A549 (cell line): Measurements from ENCODE around the gene RGL4.

Experiments used
- CTCF ChIP-seq: fragments of >200 bp; sonication (Bioruptor Twin); formaldehyde crosslinking; IDR thresholded peaks from 3 replicates; pipeline ENCODE4 v1.5.1; 2016
- E2F6 ChIP-seq: IDR thresholded peaks from 2 replicates; pipeline ENCODE4 v1.6.1; 2012; ENCODE audit warnings: low read depth, borderline replicate concordance
- ELK1 ChIP-seq: fragments of 150-350 bp; IDR thresholded peaks from 2 replicates; pipeline ENCODE4 v1.6.1; 2014; ENCODE audit warnings: low read depth, mild to moderate bottlenecking, low read length
- HEYL ChIP-seq: fragments of 250-450 bp; sonication (Bioruptor Pico); IDR thresholded peaks from 2 replicates; pipeline ENCODE4 v1.8.0; 2021; ENCODE audit warnings: mild to moderate bottlenecking, moderate library complexity
- HMGXB4 ChIP-seq: fragments of 250-450 bp; sonication (Bioruptor Pico); IDR thresholded peaks from 2 replicates; pipeline ENCODE4 v1.5.0; 2021; ENCODE audit warnings: mild to moderate bottlenecking, moderate library complexity, borderline replicate concordance
- JUNB ChIP-seq: fragments of >200 bp; sonication (Bioruptor Twin); formaldehyde crosslinking; IDR thresholded peaks from 2 replicates; pipeline ENCODE4 v1.6.1; 2016
- MYC ChIP-seq: IDR thresholded peaks from 2 replicates; pipeline ENCODE4 v1.6.1; 2012; ENCODE audit warnings: mild to moderate bottlenecking, inconsistent platforms, low read length, improper control_type of control experiment, borderline replicate concordance
- POLR2A ChIP-seq: IDR thresholded peaks from 2 replicates; pipeline ENCODE4 v1.6.1; 2012; ENCODE audit warnings: mild to moderate bottlenecking, low read length
- RAD21 ChIP-seq, 2 experiments: fragments of >200 bp in 1 of 2; sonication (Bioruptor Twin) in 1 of 2; formaldehyde crosslinking in 1 of 2; IDR thresholded peaks in 1 of 2; conservative IDR thresholded peaks in 1 of 2; 2 replicates in 1 of 2; 3 replicates in 1 of 2; pipeline ENCODE4 v1.6.1; 2012 to 2018; ENCODE audit warnings: inconsistent platforms in 1 of 2
- RNF2 ChIP-seq: fragments of 200-600 bp; sonication (generic); IDR thresholded peaks from 2 replicates; pipeline ENCODE4 v1.6.1; 2016; ENCODE audit warnings: low read depth, mild to moderate bottlenecking, antibody characterized with exemption, moderate library complexity, borderline replicate concordance
- SMC3 ChIP-seq: fragments of >200 bp; sonication (Bioruptor Twin); formaldehyde crosslinking; IDR thresholded peaks from 3 replicates; pipeline ENCODE4 v1.6.1; 2018; ENCODE audit warnings: inconsistent platforms
- SREBF2 ChIP-seq: fragments of 450-650 bp; IDR thresholded peaks from 2 replicates; pipeline ENCODE4 v1.6.1; 2014; ENCODE audit warnings: mild to moderate bottlenecking, moderate library complexity
- ZC3H11A ChIP-seq: fragments of 450-650 bp; IDR thresholded peaks from 2 replicates; pipeline ENCODE4 v1.6.1; 2014; ENCODE audit warnings: antibody characterized with exemption, mild to moderate bottlenecking

GRCh38 chr22:23743303-23743705 is 52.5 kb downstream of the RGL4 start:
- TF ChIP-seq CTCF: no peak
- no peak for TF ChIP-seq SREBF2
- TF ChIP-seq ELK1: no peak
- TF ChIP-seq ZC3H11A: no peak
- TF ChIP-seq E2F6: no peak
- no peak for TF ChIP-seq HEYL (CRISPR knock-in tag)
- TF ChIP-seq SMC3: no peak
- no peak for TF ChIP-seq MYC
- no peak for TF ChIP-seq JUNB
- TF ChIP-seq RNF2: no peak
- TF ChIP-seq POLR2A: no peak
- no peak for TF ChIP-seq HMGXB4 (CRISPR knock-in tag)
- TF ChIP-seq RAD21 (conservative IDR thresholded peaks at IDR 0.05 in 1 of 2, IDR thresholded peaks at IDR 0.05 in 1 of 2): no peak
